GM10248 (cell line): ENCODE data around the gene NFIA.

Experiments
- CTCF ChIA-PET: fragments of 300-600 bp; sonication (Branson Sonifier 250); formaldehyde crosslinking; extraction: SDS; loops from one replicate; lab custom pipeline; 2021; ENCODE audit warnings: antibody characterized with exemption; lab: Yijun Ruan, JAX
- POLR2A ChIA-PET: fragments of 350-650 bp; sonication (Branson Sonifier 250); formaldehyde crosslinking; extraction: SDS; loops from one replicate; lab custom pipeline; 2020; ENCODE audit warnings: antibody characterized with exemption; lab: Yijun Ruan, JAX
- DNase-seq: peaks from one replicate; pipeline ENCODE4 v3.0.0; 2012; ENCODE audit errors: extremely low spot score
- CTCF ChIP-seq: IDR thresholded peaks from 2 replicates; pipeline ENCODE4 v1.5.1; 2012; ENCODE audit warnings: mild to moderate bottlenecking, low read depth; ENCODE audit errors: extremely low read depth, missing control alignments, control extremely low read depth

Gene NFIA

GRCh38 chr1:61142726-61143500, 60.6 kb downstream of the NFIA start:
- no peak for TF ChIP-seq CTCF
- no peak for DNase-seq
- ChIA-PET CTCF (no interaction called here), POLR2A (no interaction called here)

GRCh38 chr1:61143821-61144424, 61.6 kb downstream of the NFIA start:
- TF ChIP-seq CTCF: no peak
- ChIA-PET CTCF (interaction anchor here (0.6 kb wide), 1 partner anchor 70 kb away, joined by 3 read pairs; no protein-coding TSS in a partner anchor), POLR2A (no interaction called here)
- DNase-seq: no peak

- no peak for DNase-seq
- POLR2A ChIA-PET: no interaction called here
- no peak for TF ChIP-seq CTCF
- CTCF ChIA-PET: interaction anchor here (1.0 to 3.0 kb wide), 5 partner anchors 8 to 105 kb away, joined by 3 to 9 read pairs (median 3); no protein-coding TSS in a partner anchor
These were observed 66.9 kb downstream of the NFIA start for GRCh38 chr1:61149010-61149860.

- POLR2A ChIA-PET: no interaction called here
- CTCF ChIA-PET: no interaction called here
- no peak for TF ChIP-seq CTCF
- no peak for DNase-seq
These were observed 69.2 kb downstream of the NFIA start for GRCh38 chr1:61151565-61151964.

GRCh38 chr1:61152066-61152465, 69.7 kb downstream of the NFIA start:
- DNase-seq: no peak
- CTCF ChIA-PET: no interaction called here
- TF ChIP-seq CTCF: no peak
- POLR2A ChIA-PET: no interaction called here

GRCh38 chr1:61152469-61153105, 70.2 kb downstream of the NFIA start:
- CTCF ChIA-PET: no interaction called here
- TF ChIP-seq CTCF: no peak

More at GRCh38 chr1:61152469-61153105, 70.2 kb downstream of the NFIA start:
- no peak for DNase-seq
- POLR2A ChIA-PET: no interaction called here
